Measurements from ENCODE around the gene C1QC.
"Not testable (repeated sequence)": the region's sequence is repeated elsewhere in the genome, so short reads cannot be mapped to it uniquely, and the experiment has no call there.

C1QC gene

DNA sequence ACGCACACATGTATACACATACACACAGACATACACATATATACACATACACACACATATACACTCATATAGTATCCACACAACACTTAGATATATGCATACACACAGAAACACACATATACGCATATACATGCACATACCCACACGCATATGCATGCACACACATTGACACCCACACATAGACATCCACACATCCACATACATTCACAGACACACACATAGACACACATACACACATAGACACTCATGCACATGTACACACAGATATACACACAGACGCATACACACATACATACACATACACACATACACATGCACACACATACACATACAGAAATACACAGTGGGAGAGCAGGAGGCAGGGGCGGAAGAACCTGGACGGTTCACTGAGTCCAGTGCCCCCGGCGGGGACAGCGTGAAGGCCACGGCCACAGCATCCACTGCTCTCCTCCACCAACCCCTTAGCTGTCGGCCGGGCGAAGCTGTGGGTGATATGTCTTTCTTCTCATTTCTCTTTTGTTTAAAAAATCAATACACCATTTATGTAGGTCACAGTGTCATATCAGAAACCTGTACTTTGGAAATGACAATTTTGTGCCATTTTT, 6.8 kb downstream of the C1QC start:
- DNase-seq (ENCODE audit: low read depth): no peak

DNA sequence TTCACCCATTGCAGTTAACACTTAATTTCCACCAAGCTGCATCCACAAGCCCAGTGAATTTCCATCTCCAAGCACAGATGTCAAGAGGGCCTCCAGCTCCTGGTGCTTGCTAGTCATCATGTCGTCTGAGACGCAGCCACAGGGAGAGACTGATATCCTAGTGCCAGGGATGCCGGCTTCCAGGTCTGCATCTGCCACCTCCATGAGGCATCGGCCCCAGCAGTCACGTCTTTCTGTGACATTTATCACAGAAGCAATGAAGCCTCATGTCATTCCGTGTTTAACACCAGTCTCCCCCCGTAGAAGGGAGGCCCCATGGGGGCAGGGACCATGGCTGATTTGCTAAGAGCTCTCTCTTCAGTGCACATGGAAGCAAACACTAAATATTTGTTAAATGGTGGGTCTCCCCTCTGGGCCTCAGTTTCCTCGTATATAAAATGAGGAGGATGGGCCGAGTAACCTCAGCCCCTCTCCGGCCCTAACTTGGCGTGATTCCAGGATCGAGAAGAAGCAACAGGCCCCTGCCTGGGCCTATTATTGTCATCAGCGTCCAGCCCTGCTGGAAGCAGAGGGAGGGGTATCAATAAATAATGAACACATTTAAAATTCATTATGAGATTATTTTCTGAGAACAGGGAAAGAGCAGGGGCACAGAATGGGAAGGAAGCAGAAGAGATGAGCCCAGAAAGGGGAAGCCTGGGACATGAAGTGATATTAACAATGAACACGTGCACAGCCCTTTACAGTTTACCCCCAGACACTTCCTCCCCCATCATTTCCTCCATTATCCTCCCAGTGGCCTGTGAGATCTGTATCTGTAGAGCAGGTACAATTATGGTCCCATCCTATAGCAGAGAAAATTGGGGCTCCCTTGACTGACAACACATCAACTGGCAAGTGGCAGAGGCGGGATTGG, 8.8 kb downstream of the C1QC start:
- no peak for DNase-seq (ENCODE audit: low read depth)

DNA sequence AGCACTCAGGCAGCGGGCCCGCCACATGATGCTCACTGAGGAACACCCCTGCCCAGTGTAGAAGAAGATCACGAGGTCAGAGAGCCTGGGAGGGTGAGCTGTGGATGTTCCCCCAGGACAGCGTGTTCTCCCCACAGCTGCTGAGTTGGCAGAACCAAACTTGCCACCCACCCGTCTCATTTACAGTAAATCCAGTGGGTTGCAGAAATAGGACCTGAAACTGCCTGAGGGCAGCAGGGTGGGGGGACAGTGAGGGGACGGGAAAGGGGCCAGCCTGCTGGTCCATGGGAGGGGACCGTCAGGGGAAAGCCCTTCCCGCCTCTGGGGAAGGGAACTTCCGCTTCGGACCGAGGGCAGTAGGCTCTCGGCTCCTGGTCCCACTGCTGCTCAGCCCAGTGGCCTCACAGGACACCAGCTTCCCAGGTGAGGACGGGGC, 9.5 kb downstream of the C1QC start, which contains the start of gene C1QB:
Gene C1QB, plus strand, starts transcription at position 356 of the 436 bp plus-strand sequence. CDS start 6,227 bp downstream, outside the sequence.
- DNase-seq (ENCODE audit: low read depth): no peak

DNA sequence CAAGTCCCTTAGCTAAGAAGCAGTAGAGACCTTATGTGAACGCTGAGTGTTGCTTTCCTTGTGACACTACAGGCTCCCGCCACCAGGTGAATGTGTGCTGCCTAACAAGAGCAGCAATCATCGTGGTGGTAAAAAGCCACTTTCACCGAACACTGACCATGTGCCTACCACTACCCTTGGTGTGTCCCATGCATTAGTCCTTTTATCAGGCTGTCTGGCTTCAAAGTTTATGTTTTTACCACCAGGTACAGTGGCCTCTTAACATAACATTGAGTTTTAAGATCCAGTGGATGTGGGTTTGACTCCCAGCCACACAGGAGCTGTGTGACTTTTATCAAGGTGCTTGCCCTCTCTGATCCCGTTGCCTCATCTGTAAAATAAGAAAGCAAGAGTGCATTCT, 11.3 kb downstream of the C1QC start:
- no peak for DNase-seq (ENCODE audit: low read depth)

DNA sequence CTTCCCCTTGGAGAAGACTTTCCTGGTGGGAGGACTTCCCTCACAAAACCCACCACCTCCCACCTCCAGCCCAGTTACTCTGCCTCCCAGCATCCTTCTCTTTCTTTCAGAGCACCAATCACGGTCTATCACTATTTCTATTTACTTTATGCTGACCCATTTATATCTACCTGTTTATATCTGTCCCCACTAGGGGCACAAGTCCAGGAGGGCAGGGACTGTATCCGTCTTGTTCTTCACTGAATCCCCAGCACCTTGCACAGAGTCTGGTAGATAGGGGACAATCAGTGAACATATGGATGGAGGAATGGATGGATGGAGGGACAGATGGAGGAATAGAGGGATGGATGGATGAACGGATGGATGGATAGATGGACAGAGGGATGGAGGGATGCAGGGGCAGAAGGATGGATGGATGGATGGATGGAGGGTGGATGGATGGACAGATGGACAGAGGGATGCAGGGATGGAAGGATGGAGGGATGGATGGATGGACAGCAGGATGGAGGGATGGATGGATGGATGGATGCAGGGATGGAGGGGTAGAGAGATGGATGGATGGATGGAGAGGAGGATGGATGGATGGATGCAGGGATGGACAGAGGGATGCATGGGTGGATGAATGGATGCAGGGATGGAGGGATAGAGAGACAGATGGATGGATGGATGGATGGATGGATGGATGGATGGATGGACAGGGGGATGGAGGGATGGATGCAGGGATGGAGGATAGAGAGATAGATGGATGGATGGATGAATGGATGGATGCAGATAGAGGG, 15.1 kb downstream of the C1QC start:
- no peak for DNase-seq (ENCODE audit: low read depth)

DNA sequence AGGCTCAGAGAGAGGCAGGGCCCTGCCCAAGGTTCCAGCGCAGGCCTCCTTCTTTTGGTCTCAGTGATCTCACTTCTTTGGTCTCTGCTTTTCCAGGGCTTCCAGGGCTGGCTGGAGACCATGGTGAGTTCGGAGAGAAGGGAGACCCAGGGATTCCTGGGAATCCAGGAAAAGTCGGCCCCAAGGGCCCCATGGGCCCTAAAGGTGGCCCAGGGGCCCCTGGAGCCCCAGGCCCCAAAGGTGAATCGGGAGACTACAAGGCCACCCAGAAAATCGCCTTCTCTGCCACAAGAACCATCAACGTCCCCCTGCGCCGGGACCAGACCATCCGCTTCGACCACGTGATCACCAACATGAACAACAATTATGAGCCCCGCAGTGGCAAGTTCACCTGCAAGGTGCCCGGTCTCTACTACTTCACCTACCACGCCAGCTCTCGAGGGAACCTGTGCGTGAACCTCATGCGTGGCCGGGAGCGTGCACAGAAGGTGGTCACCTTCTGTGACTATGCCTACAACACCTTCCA, 17.3 kb downstream of the C1QC start:
- DNase-seq (ENCODE audit: low read depth): no peak

DNA sequence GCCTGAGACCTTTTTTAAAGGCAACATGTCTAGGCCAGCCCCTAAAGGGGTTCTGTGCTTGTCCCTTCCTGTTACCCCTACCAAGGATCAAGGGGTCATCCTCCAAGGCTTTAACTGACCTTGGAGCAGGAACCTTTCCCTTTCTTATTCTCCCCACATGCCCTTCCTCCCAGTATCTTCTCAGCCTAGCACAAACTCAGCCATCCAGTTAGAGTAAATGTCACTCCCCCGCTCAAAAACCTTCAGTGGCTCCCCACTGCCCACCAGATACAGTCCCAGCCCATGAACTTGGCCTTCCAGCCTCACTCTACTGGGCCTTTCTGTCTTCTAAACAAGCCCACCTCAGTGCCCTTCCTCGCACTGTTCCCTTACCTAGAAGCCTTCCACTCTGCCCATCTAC, 18.4 kb downstream of the C1QC start:
- DNase-seq (ENCODE audit: low read depth): no peak

DNA sequence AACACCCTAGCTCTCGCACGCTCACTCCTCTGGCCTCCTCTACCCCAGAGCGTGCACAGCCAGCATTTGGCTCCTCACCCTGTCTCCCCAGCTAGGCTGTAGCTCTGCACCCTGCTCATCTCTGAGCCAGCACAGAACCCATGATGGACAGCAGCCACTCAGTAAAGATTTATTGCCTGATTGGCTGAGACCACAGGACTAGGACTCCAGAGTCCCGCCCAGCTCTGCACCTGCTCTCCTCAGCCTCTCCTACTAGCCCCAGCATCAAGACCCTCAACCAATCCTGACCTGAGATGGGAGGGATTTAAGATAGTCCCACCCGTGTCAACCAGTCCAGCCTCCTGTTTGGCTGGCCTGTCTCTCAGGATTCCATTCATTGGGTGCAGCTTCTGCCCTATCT, 18.9 kb downstream of the C1QC start:
- no peak for DNase-seq (ENCODE audit: low read depth)

DNA sequence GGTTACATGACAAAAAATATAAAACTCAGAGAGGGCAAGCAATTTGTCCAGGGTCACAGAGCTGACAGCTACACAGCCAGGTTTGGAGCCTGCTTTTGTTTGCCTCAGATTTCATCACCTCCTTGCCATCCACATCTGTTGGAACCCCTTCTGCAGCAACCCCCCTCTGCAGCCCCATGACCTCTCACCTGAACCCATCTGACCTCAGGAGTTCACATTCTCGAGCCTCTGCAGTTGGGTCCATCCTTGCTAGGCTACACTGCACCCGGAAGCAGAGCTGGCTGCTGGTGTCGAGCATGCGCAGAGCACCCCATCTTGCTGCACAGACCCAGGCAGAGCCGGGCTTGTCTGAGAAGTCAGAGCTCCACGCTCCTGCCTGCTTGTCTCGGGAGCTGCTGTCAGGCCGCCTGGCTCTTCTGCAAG, 19.6 kb downstream of the C1QC start:
- no peak for DNase-seq (ENCODE audit: low read depth)

DNA sequence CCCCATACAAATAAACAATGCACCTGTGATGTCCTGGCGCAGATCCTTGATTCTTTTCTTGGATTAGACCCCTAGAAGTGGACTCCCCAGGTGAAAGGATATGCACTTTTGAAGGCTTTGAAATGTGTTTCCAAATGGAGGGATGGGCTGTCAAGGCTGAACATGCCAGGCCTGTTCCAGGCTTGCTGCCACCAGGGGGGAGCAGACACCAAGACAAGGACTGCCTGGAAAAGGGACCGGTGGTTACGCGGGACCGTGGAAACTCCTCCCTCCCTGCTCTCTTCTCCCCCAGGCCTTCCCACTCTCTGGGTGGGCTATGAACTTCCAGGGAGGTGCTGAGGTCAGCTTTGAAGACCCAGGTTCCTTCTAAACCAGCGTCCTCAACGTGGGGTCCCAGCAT, 22.3 kb downstream of the C1QC start:
- no peak for DNase-seq (ENCODE audit: low read depth)

DNA sequence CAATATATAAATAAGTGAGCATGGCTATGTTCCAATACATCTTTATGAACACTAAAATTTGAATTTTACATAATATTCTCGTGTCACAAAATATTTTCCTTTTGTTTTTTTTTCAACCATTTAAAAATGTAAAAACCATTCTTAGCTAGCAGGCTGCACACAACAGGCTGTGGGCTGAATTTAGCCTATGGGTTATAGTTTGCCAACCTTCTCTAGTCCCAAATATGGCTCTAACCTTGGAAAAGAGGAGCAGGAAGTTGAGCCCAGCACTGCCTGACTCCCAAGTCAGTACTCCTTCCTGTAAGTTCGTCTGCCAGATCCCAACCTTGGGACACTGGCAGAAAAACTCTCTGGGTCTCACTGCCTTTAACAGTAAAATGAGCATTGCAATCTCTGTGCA, 23.0 kb downstream of the C1QC start:
- DNase-seq (ENCODE audit: low read depth): no peak

DNA sequence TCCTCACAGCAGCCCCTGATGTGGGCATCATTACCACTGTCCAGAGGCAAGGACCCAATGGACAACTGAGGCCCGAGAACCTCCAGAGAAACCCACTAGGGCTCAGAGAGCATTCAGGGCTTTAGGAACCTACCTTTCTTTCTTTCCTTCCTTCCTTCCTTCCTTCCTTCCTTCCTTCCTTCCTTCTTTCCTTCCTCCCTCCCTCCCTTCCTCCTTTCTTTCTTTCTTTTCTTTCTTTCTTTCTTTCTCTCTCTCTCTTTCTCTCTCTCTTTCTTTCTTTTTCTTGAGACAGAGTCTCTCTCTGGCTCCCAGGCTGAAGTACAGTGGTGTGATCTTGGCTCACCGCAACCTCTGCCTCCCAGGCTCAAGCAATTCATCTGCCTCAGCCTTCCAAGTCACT, 25.4 kb downstream of the C1QC start:
- not testable (repeated sequence) for DNase-seq (ENCODE audit: low read depth)

DNA sequence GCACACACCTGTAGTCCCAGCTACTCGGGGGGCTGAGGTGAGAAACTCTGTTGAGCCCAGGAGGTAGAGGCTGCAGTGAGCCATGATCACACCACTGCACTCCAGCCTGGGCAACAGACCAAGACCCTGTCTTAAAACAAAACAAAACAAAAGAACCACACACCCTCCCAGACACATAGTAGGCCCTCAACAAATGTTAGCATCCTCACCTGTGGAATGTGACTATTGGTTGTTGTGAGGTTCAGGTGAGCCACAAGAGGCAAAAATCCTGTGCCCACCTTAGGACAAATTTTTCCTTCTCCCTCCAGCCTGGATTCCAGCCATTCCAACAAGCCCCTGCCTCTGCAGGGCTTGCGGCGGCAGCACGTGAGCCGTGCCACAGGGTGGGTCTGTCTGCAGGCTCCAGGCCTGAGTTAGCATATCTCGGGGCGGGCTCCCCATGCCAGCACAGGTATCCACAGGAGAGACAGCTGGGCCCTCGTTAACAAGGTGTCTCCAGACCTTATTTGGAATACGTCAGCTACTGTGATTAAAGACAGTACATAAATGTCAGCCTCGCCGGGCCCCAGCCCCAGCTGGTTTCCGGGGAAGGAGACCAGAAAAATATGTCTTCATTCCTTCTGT, 27.0 kb downstream of the C1QC start:
- DNase-seq (ENCODE audit: low read depth): no peak

DNA sequence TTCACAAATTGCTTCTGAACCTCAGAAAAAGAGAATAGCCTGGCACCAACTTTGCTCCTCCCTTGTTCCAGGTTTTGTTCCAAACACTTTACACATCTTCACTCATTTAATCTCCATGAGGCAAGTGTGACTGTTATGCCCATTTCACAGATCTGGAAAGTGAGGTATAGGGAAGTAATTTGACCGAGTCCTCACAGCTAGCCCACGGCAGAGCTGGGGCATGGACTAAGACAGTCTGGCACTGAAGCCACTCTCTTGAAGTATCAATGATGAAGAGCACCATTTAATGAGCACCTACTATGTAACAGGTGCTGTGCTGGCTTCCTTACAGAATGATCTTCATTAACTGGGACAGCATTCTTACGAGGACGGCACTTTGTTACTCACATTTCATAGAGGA, 28.6 kb downstream of the C1QC start:
- DNase-seq (ENCODE audit: low read depth): no peak

DNA sequence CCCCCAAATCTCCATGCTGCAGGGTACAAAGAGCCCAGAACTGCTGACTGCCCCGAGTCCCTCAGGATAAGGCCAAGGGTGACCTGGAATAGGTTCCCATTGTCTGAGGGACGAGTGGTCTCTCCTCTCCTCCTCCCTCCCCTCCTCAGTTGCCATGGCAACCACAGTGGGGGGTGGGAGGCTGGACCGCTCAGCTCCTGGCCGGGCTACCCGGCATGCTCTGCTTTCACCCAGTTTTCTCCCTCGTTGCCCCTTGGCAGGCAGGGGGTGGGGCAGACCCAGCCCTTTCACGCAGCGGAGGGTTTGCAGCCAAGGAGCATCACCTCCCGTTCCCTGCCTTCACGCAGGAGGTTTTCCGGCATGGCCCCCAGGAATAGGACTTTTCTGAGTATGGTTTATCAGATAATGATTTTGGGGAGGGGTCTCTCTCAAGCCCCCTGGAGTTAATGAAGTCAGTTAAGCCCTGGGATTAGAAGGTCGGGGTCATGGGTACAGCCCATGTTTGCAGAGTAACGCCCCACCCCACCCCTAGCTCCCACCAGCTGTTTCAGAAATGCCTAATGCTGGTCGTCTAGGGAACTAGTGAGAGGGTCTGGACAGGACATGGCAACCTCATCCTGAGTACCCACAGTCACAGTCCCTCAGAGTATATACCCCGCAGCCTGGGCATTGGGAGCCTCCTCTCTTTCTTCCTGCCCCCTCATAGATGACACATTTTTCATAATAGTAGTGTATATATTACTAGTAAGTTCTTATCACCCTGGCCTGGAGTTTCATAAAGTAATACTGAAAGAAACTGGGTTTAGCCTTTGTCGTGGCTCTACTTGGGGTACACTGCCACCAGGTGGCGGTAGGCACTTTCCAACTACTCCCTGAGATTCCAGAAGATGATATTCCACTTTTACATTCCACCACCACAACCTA, 30.3 kb downstream of the C1QC start:
- no peak for DNase-seq (ENCODE audit: low read depth)

DNA sequence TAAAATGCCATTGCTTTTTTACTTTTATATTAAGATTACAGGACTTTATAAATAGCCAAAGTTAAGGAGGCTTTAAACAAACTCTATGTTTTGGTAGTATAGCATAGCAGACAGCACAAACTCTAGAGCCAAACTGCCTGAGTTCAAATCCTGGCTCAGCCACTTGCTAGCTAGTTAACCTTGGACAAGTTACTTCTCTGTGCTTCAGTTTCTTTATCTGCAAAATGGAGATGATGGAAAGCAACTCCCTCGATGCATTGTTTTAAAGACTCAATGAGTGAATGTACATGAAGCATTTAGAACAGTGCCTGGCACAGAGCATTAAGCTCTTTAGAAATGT, 30.9 kb downstream of the C1QC start:
- no peak for DNase-seq (ENCODE audit: low read depth)

DNA sequence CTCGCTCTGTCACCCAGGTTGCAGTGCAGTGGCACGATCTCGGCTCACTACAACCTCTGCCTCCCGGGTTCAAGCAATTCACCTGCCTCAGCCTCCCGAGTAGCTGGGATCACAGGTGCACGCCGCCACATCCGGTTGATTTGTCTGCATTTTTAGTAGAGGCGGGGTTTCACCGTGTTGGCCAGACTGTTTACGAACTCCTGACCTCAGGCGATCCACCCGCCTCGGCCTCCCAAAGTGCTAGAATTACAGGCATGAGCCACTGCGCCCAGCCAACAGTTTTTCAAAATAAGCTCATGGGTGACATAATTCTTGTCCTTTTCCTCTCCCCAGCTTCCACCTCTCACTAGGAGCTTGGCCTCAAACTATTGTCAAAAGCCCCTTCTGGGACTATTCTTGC, 32.7 kb downstream of the C1QC start:
- DNase-seq (ENCODE audit: low read depth): not testable (repeated sequence)

DNA sequence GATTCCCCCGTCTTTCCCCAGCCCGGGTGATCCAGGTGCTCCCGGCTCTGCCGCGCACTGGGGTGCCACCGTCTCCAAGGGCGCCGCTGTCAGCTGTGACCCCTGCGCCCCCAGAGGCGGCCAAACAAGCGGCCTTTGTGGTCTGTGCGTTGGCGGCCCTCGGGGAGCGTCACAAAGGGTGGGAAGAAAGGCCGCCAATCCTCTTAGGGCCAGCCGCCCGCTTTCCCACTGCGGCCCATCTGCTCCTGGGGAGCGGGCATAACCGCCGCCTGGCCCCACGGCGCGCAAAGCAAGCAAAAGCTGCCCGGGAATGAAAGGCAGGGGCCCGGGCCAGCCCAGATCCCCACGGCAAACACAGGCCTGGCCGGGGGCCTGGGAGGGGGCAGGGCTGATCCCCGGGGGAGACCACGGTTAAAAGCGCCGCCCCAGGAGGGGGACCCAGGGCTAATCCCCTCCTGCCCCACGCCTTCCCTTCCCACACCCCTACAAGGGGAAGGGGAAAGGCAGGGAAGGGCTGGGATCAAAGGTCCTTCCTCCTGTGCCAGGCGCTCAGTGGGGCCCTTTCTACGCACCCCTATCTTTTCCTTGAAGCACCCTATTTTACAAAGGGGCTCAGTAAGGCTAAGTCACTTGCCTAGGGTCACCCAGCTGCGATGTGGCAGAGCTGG, 33.6 kb downstream of the C1QC start:
- DNase-seq (ENCODE audit: low read depth): no peak

DNA sequence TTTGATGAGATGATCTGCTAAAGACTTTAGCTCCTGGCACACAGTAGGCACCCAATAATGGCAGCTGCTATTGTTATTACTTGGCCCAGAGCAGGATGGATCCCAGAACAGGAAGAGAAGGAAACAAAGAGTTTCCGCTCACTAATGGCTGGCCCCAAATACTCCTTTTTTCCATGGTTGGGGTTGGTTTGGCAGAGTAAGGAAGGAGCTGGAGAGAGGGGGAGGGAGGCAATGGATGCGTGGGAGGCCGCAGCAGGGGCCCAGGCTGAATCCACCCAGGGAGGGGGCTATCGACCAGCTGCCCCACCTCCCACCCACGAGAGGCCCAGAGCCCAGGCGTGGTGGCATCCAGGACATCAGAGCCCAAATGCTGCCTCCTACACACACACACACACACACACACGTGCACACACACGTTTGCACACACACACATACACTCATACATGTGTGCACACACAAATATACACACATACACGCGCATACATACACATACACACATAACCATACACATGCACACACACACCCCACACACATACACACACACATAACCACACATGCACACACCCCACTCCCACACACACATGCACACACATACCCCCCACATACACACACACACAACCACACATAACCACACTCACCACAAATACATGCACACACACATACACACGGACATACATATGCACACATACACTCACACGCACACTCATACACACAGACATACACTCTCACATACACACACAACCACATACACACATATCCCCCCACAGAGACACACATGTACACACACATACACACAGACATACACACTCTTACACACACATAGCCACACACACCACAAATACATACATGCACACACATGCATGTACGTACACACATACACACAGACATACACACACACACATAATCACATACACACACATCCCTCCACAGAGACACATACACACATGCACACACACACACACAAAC, 34.8 kb downstream of the C1QC start:
- no peak for DNase-seq (ENCODE audit: low read depth)
